GM18520 (cell line): ENCODE measurements around the gene XKR7.
"Not testable (repeated sequence)": the region's sequence is repeated elsewhere in the genome, so short reads cannot be mapped to it uniquely, and the experiment has no call there.

Experiments
- ATAC-seq: cut with Tn5 transposase; IDR thresholded peaks from one replicate; pipeline ENCODE4 v1.9.1; 2021; ENCODE audit not compliant: unreplicated experiment

XKR7 gene

DNA sequence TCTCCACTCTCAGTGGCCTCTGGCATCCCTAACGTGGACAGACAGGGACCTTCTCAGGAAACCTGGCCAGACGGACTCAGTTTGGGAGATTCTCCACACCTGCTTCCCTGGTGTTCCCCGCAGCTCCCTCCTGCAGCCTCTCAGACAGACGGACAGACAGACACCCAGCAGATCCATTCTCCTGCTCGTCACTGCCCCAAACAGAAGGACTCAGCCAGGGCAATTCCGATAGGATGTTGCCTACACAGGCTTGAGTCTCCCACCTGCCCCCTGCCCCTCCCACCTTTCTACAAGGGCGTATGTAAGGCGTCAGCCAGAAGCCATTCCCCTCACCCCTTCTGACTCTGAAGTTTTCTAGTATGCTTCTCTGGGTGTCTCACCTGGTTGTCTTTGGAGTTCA is 42.7 kb downstream of the XKR7 start:
- ATAC-seq = no peak

DNA sequence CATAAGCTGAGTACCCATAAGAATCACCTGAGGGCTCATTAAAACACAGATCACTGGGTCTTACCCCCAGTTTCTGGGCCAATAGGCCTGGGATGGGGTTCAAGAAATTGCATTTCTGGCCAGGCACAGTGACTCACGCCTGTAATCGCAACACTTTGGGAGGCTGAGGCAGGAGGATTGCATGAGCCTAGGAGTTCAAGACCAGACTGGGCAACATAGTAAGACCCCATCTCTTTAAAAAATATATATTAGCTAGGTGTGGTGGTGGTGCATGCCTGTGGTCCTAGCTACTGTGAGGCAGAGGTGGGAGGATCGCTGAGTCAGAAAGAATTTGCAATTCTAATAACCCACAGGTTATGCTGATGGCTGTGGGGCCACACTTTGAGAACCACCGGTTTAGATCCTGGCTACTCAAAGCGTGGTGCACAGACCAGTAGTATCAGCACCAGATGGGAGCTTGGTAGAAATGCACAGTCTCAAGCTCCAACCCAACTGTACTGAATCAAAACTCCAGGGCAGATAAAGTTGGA is 44.3 kb downstream of the XKR7 start:
- ATAC-seq = no peak

DNA sequence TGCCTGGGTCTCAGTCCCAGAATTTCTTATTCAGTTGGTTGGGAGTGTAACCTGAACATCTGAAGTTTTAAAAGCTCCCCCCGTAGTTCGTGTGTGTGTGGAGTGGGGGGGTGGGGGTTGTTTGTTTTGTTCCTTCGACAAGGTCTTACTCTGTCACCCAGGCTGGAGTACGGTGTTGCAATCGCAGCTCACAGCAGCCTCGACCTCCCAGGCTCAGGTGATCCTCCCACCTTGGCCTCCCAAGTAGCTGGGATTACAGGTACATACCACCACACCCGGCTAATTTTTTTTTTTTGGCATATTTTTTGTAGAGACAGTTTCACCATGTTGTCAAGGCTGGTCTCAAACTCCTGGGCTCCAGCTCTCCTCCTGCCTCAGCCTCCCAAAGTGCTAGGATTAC is 45.4 kb downstream of the XKR7 start:
- no peak for ATAC-seq

DNA sequence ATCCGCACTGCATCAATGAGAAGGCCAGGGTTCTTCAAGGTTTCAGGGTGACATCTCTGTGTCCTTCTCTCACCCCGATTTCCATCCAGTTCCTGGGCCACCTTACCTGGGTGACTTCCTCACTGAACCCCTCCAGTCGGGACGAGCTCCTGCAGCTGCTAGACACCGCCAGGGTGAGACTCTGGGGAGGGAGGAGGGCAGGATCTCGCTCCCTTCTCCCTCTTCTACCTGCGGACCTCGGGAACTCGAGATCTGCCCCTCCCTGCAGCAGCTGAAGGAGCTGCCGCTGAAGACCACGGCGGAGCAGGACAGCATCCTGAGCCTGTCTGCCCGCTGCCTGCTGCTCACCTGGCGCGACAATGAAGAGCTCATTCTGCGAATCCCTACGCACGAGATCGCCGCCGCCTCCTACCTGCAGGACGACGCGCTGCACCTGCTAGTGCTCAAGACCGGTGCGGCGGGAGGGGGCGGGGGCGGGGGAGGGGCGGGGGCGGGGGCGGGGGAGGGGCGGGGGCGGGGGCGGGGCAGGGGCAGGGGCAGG is 49.8 kb downstream of the XKR7 start:
- ATAC-seq = no peak

DNA sequence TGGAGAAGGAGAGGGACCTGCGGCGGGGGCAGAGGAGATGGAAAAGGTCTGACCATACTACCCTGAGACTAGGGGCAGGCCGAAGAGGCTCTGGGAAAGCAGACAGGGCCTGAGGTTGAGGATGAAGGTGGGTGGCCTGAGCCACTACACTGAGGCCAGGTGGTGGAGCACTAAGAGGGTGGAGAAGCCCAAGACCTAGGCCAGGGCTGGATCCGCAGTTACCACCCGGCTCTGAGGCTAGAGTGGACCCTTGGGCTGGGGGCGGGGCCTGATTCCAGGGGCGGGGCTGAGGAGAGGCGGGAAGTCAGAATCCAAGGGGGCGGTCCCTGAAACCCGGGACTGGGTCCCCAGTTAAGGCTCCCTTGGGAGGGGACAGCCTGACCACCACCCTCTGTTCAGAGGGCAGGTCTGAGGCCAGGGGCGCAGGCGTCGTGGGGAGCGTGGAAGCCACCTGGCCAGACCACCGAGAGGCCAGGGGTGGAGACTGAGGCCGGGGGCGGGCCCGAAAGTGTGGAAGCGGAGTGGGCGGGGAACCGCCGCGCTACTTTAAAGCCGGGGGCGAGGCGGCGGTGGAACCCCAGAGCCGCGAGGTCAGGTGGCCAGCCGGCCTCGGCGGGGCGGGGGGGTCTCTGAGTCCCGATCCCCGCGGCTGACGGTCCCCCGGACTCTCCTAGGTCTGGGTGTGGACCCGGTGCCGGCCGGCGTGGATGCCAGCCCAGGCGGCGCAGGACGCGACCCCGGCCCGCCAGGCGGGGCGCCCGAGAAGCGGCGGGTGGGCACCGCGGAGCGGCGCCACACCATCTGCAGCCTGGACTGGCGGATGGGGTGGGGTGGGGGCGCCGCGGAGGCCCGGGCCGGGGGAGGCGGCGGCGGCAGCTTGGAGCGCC is 50.6 kb downstream of the XKR7 start:
- ATAC-seq = no peak

DNA sequence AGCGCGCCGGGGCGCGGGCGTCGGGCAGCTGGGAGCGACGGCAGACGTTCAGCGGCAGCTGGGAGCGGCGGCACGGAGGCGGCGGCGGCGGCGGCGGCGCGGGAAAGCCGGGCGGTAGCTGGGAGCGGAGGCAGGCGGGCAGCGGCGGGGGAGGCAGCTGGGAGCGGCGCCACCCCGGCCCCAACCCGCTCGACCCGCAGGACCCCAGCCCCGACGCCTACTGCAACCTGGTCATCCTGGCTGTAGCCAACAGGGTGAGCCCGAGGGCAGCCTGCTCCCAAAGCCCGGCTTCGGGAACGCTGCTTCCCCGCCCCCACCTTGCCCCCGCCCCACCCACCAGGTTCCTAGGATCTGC is 51.2 kb downstream of the XKR7 start:
- ATAC-seq = no peak

DNA sequence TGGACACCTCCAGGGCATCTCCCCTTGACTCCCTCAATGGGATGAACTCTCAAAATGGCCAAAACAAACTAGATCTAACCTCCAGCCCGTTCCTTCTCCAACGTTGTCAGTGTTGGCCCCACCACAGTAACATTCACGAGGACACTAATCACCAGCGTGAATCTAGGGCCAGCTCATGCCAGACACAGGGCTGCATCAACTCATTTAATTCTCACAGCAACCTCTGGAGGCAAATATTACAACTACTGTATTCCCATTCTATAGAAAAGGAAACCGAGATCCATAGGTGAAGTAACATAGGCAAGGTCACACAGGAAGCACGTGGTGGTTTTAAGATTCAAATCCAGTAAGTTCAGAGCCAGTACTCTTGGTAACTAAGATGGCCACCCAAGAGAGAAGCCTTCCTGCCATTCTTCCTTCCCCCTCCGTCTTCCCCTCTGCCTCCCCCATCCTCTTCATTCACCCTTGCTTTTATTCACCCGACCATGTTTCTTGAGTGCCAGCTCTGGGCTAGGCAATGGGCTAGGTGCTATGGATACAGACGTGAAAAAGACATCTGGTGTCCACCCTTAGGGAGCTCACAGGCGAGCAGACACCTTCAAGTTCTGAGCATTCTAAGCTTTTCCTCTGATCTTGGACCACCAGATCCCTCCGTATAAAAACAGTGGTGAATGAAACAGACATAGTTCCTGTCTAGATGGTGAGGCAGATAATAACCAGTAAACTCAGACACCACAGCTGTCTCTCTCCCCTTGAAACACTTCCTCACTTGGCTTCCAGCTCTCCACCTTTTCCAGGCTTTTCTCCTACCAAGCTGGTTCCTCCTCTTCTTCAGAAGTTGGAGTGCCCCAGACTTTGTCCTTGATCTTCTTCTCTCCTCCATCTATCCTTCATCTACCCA is 51.9 kb downstream of the XKR7 start:
- ATAC-seq = no peak

DNA sequence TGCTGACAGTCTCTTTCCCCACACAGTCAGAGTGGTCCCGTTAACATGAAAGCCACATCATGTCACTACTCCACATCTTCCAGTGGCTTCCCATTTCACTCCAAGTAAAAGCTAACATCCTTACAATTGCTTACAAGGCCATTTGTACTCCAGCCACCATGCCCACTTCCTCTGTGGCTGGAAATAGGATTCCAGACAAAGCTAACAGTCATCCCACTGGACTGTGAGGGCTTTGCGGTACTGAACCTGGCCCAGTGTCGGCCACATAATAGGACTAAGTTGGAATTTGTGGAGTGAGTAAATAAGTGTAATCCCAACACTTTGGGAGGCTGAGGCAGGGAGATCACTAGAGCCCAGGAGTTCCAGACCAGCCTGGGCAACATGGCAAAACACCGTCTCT is 53.1 kb downstream of the XKR7 start:
- ATAC-seq = no peak

DNA sequence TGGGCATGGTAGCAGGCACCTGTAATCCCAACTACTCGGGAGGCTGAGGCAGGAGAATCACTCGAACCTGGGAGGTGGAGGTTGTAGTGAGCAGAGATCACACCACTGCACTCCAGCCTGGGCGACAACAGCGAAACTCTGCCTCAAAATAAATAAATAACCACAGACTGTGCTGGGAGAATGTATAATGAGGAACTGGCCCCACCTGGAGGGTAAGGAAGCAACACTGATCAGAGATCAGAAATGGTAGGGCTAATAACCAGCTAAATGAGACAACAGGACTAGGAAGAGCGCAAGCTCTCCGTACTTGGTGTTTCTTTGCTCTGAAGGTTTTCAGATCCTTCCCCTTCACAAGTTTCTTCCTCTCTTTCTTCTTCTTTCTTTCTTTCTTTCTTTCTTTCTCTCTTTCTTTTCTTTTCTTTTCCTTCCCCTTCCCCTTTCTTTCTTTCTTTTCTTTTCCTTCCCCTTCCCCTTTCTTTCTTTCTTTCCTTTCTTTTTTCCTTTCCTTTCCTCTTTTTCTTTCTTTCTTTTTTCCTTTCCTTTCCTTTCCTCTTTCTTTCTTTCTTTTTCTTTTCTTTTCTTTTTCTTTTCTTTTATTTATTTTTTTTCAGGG is 56.8 kb downstream of the XKR7 start:
- ATAC-seq = no peak

DNA sequence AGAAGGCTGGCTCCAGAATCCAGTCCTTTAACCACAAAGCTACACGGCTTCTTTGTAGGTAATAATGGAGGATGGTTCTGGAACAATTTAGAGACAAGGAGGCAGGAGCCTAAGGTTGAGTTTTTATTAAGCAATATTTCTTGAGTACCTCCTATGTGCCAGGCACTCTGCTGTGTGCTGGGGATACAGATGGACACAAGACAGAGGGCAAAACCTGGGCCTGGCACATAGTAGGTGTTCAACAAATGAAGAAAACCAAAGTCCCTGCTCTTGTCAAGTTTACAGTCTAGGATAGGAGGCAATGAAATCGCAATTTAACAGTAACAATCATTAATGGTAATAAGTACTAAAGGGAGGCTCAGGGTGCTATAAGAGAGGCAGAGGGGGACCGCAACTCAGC is 59.7 kb downstream of the XKR7 start:
- no peak for ATAC-seq

DNA sequence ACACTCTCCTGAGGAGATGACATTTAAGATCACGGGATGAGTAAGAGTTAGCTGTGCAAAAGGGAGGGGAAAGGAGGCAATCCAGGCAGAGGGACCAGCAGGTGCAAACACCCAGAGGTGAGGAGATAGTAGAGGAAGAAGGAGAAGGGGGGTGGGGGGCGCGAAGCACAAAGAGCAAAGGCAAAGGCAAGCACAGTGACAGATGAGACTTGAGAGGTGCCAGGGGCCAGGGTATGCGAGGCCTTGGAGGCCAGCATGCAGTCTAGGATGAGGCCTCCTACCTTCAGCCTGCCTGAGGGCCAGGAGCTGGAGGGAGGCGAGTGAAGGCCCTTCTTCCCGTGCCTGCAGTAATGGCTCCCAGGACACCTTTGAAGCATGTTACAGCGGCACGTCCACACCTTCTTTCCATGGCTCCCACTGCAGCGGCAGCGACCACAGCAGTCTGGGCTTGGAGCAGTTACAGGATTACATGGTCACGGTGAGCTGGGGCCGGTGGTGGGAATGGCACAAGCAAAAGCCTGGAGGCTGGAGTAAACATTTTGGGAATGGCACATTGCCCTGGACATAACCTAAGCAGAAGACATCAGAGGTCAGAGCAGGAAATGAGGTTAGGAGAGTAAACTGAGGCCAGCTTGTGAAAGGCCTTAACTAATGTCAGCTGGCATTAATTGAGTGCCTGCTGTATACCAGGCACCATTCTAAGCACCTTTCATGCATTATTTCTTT is 60.9 kb downstream of the XKR7 start:
- no peak for ATAC-seq

DNA sequence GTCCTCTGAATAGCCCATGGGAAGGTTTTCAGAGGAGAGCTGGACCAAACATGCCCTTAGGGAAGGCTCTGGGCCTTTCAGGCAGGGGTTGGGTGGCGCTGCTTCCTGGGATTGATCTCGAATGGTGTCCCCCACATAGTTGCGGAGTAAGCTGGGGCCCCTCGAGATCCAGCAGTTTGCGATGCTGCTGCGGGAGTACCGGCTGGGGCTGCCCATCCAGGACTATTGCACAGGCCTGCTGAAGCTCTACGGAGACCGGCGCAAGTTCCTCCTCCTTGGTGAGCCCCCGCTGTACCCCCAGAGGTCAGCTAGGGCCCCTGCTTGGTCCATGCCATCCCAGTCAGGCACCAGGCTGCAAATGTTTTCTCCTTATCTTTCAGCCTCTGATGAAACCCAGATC is 61.6 kb downstream of the XKR7 start:
- ATAC-seq = no peak

DNA sequence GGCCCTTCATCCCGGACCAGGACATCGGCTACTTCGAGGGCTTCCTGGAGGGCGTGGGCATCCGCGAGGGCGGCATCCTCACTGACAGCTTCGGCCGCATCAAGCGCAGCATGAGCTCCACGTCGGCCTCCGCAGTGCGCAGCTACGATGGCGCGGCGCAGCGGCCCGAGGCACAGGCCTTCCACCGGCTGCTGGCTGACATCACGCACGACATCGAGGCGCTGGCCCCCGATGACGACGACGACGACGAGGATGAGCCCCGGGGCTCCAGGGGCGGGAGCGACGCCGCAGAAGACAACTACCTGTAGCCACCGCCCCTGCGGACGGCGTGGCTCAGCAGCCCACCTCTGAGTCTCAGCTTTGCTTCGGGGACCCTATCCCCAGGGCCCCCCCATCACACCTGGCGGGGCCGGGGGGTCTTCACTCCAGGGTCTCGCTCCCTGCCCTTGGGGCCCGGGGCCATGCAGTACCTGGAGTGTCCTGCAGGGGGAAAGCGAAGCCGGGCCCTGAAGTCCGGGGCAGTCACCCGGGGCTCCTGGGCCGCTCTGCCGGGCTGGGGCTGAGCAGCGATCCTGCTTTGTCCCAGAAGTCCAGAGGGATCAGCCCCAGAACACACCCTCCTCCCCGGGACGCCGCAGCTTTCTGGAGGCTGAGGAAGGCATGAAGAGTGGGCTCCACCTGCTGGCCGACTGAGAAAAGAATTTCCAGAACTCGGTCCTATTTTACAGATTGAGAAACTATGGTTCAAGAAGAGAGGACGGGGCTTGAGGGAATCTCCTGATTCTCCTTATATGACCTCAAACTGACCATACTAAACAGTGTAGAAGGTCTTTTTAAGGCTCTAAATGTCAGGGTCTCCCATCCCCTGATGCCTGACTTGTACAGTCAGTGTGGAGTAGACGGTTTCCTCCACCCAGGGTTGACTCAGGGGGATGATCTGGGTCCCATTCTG is 63.3 kb downstream of the XKR7 start:
- ATAC-seq = no peak

DNA sequence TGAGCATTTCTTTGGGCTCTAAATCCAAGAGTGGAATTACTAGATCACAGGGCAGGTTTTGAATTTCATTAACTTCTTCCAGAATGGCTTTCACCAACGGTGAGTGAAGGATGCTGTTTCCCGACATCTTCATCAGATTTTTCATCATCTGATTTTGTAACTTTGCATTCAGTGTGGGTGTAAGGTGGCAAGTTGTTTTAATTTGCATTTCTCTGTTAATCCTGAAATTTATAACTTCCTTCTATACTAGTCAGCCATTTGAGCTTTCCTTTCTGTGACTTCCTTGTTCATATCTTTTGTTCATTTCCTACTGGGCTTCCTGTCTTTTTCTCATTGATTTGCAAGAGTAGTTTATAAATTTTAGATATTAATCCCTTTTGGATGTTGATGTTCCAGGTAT is 65.4 kb downstream of the XKR7 start:
- no peak for ATAC-seq

DNA sequence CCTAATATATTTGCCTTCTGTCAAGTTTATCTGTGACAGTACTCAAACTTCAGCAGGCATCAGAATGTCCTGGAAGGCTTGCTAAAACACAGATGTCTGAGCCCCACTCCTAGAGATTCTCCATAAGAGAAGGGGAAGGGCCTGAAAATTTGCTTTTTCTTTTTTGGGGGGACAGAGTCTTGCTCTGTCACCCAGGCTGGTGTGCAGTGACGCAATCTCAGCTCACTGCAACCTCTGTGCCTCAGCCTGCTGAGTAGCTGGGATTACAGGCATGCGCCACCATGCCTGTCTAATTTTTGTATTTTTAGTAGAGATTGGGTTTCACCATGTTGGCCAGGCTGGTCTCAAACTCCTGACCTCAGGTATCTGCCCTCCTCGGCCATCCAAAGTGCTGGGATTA is 65.8 kb downstream of the XKR7 start:
- ATAC-seq = not testable (repeated sequence)

DNA sequence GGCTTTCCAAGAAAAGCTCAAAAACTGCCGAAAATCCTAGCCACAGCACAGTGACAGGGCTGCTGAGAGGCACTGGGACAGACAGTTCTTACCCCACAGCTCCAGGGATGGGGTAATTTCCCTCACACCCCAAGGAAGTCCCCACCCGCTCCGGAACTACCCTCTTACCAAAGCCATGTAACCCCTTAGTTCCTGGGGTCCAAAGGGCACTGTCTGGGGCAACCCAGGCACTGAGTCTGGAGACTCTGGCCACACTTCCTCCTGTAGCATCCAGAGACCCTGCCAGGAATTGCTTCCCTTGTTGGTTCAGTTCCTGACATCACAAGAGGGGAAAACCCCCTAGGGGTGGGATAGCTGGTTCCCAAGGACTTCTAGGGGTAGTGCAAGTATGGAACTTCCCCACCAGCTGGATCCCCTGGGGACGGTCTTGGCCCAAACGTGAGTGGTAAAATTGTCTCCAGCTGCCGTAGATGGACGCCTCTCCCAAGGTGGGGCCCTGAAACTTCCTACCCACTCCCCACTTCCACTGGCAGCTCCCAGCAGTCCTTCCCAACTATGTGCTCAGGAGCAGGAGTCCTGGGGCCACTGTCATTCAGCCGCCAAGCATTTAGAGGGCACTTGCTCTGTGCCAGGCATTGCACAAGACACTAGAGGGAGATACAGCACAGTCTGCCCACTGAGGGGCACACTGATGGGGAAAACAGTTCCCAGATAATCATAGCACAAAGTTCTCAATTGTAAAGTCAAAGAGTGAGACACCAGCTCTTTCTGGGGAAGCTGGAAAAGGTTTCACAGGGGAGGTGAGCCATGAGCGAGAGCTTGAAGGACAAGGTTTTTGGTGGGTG is 66.9 kb downstream of the XKR7 start:
- no peak for ATAC-seq

DNA sequence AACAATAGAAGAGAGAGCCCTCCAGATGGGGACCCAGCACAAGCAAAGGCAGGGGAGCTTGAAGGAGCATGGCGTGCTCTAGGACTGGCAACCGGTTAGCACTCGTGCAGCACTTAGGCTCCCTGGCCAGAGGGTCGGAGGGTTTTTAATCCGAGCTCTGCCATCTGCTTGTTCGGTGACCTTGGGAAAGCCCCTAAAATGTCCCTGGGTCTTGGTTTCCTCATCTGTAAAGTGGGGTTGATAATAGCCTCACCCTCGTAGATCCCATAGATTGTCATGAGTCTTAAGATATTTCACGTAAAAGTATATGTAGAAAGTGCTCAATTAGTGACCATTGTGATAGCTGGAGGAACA is 67.5 kb downstream of the XKR7 start:
- ATAC-seq = no peak

DNA sequence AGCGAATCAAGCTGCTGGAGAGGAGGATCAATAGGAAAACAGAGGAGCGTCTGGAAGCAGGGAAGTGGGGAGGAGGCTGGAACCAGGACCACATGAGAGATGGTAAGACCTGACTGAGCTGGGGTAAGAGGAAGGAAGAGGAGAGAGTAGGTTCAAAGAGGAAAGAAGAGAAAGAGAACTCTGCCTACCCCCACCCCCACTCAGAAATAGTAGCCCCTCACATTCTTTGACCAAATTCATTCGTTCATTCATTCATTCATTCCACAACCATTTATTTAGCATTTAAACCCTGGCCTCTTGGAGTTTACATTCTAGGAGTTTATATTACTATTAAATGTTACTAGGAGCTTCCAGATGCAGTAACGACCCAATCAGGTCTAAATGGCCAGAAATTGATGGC is 68.3 kb downstream of the XKR7 start:
- ATAC-seq = no peak
